Stomach (tissue), 9 donors: ENCODE data around the gene ABAT. TPM values are rescaled to one million over a fixed set of nuclear protein-coding genes. Genes with fewer than 3 reads are reported as not detected.
A peak's percentile ranks its signal among the peaks of the same experiment; 100 is the strongest.
"Not testable (repeated sequence)": the region's sequence is repeated elsewhere in the genome, so short reads cannot be mapped to it uniquely, and the experiment has no call there.

Source experiments
- DNase-seq, 2 donors: peaks; one replicate each; pipeline versions ENCODE4 v3.0.0 to v3.0.0-alpha.2; 2013 to 2019
- H3K27ac ChIP-seq, 5 donors: fragments of 200-600 bp in 4 of 5; sonication (generic) in 4 of 5; one replicate each; pipeline ENCODE4 v1.5.1; 2013 to 2019; ENCODE audit warnings: mild to moderate bottlenecking in 1 of 5, moderate library complexity in 1 of 5
- H3K27me3 ChIP-seq, 3 donors: fragments of 200-600 bp; sonication (generic); one replicate each; pipeline ENCODE4 v1.5.1; 2017 to 2019; ENCODE audit warnings: mixed run types in 1 of 3
- H3K36me3 ChIP-seq, 4 donors: fragments of 200-600 bp; sonication (generic); 1 replicate in 3 of 4; 2 replicates in 1 of 4; pipeline ENCODE4 v1.5.1; 2016 to 2019
- H3K4me1 ChIP-seq, 4 donors: fragments of 200-600 bp; sonication (generic); one replicate each; pipeline ENCODE4 v1.5.1; 2016 to 2019
- H3K4me3 ChIP-seq, 4 donors: fragments of 200-600 bp; sonication (generic) in 3 of 4; one replicate each; pipeline ENCODE4 v1.5.1; 2016 to 2019; ENCODE audit warnings: mild to moderate bottlenecking in 1 of 4
- H3K9me3 ChIP-seq, 4 donors: fragments of 200-600 bp; sonication (generic); one replicate each; pipeline ENCODE4 v1.5.1; 2016 to 2019
- CTCF ChIP-seq, 7 experiments: fragments of 450-650 bp in 4 of 7; fragments of 200-600 bp in 3 of 7; sonication (generic) in 3 of 7; IDR thresholded peaks; one replicate each; pipeline ENCODE4 v1.5.1; 2016 to 2019; ENCODE audit warnings: antibody characterized with exemption in 7 of 7, control low read depth in 2 of 7, mild to moderate bottlenecking in 1 of 7
- EP300 ChIP-seq: sonication (generic); formaldehyde crosslinking; IDR thresholded peaks from one replicate; pipeline ENCODE4 v1.6.1; 2017; ENCODE audit warnings: antibody characterized with exemption
- POLR2A ChIP-seq, 4 donors: fragments of 450-650 bp; IDR thresholded peaks; one replicate each; pipeline ENCODE4 v1.6.1; 2016; ENCODE audit warnings: antibody characterized with exemption in 4 of 4, control low read depth in 2 of 4, mild to moderate bottlenecking in 1 of 4, moderate library complexity in 1 of 4
- POLR2AphosphoS5 ChIP-seq, 3 donors: sonication (generic); formaldehyde crosslinking; IDR thresholded peaks; one replicate each; pipeline ENCODE4 v1.6.1; 2016; ENCODE audit warnings: antibody characterized with exemption in 3 of 3
- WGBS, 5 donors: extraction: QIAGEN DNeasy Blood & Tissue Kit in 3 of 5; methylation state at CpG; one replicate each; pipeline versions ENCODE4 v1.1.5 to v1.1.7; 2013 to 2018; 5-methylcytosine and 5-hydroxymethylcytosine counted together
- intact Hi-C: fragments of 100-400 bp; cut with DNase I; formaldehyde crosslinking; loops from one replicate; pipeline ENCODE4 v1.15.1; 2023; ENCODE audit warnings: low total_unique reads
- polyA plus RNA-seq, 3 donors: library from polyadenylated mRNA; stranded (reverse); fragments of 200-250 nt; gene quantifications; one replicate each; pipeline ENCODE4 v1.2.3, GENCODE V29; 2013
- total RNA-seq, 5 donors: library from RNA; depleted of rRNA; stranded (reverse); fragments of >200 nt; gene quantifications; one replicate each; pipeline versions ENCODE4 v1.1.0 to v1.2.3, GENCODE V29; 2014 to 2016
- donor health status: healthy with polysubstance abuse.
- donor health status: Bipolar disorder and iron deficiency.
- donor health status: healthy.

The ABAT gene
- total and polyA plus RNA-seq, 8 donors = 2.9 to 10.3 (median 5.3) TPM

- H3K9me3 ChIP-seq, DNase-seq, H3K4me3 ChIP-seq, H3K27me3 ChIP-seq, intact Hi-C loops, H3K4me1 ChIP-seq, H3K27ac ChIP-seq: not testable (repeated sequence)
- TF ChIP-seq CTCF (IDR thresholded peaks at IDR 0.05) = peak in 1 of 7 experiments; percentile 14
- H3K36me3 ChIP-seq = peaks cover 6 to 24% (median 23%) of the 10 kb centered on the region in 4 donors
- 48 to 64% (median 53%) methylated on average over 6 to 7 of the region's 7 CpGs for WGBS, 5 donors
Observed at GRCh38 chr16:8651958-8652357, 22.5 kb upstream of the ABAT start.

- WGBS, 5 donors = 66 to 100% (median 86%) methylated on average over 1 of the region's 1 CpG
- no peak for TF ChIP-seq POLR2A (IDR thresholded peaks at IDR 0.05)
- TF ChIP-seq POLR2AphosphoS5 (IDR thresholded peaks at IDR 0.05) = no peak
- peak in 2 of 7 experiments; percentile 27 to 41 for TF ChIP-seq CTCF (IDR thresholded peaks at IDR 0.05)
- no peak for TF ChIP-seq EP300
- no peaks in the 10 kb centered on the region for H3K9me3 ChIP-seq
- intact Hi-C loops = no loop called here
- no peak overlapping the region for H3K4me3 ChIP-seq
- no peaks in the 10 kb centered on the region for H3K4me1 ChIP-seq
- no peak overlapping the region for H3K27ac ChIP-seq
- H3K36me3 ChIP-seq = no peaks in the 10 kb centered on the region
- H3K27me3 ChIP-seq = no peaks in the 10 kb centered on the region
- peak; percentile 38 to 40 for DNase-seq
Observed at GRCh38 chr16:8655184-8655717, 19.2 kb upstream of the ABAT start.

- no peaks in the 10 kb centered on the region for H3K9me3 ChIP-seq
- TF ChIP-seq EP300 (no peak), POLR2A (IDR thresholded peaks at IDR 0.05) (no peak)
- H3K27me3 ChIP-seq = no peaks in the 10 kb centered on the region
- intact Hi-C loops = no loop called here
- WGBS, 5 donors = 48 to 56% (median 53%) methylated on average over 3 of the region's 3 CpGs
- no peak overlapping the region for H3K27ac ChIP-seq
- H3K36me3 ChIP-seq = no peaks in the 10 kb centered on the region
- H3K4me3 ChIP-seq = no peak overlapping the region
- H3K4me1 ChIP-seq = no peaks in the 10 kb centered on the region
- no peak for DNase-seq
Observed at GRCh38 chr16:8656376-8656775, 18.0 kb upstream of the ABAT start.

- H3K9me3 ChIP-seq = no peaks in the 10 kb centered on the region
- H3K27ac ChIP-seq = no peak overlapping the region
- intact Hi-C loops = loop anchor here (5.0 to 10.0 kb wide), 2 partner anchors 134 to 221 kb away; partner anchors contain the start of genes LITAFD, PMM2 and TMEM186
- TF ChIP-seq EP300 = no peak
- peak in 1 of 3 donors; percentile 51 for TF ChIP-seq POLR2AphosphoS5 (IDR thresholded peaks at IDR 0.05)
- peak in 5 of 7 experiments; percentile 15 to 77 (median 69) for TF ChIP-seq CTCF (IDR thresholded peaks at IDR 0.05)
- no peaks in the 10 kb centered on the region for H3K4me1 ChIP-seq
- peaks cover 3 to 23% (median 21%) of the 10 kb centered on the region in 4 donors for H3K36me3 ChIP-seq
- peak; percentile 82 to 89 for DNase-seq
- no peaks in the 10 kb centered on the region for H3K27me3 ChIP-seq
- H3K4me3 ChIP-seq = no peak overlapping the region
- 15 to 23% (median 15%) methylated on average over 7 to 13 of the region's 13 CpGs for WGBS, 5 donors
Observed at GRCh38 chr16:8660841-8661301, 13.5 kb upstream of the ABAT start.

GRCh38 chr16:8661703-8662102 is 12.7 kb upstream of the ABAT start:
- intact Hi-C loops = loop anchor here (5.0 to 10.0 kb wide), 2 partner anchors 133 to 221 kb away; partner anchors contain the start of genes LITAFD, PMM2 and TMEM186
- TF ChIP-seq POLR2AphosphoS5 (IDR thresholded peaks at IDR 0.05) (no peak), POLR2A (IDR thresholded peaks at IDR 0.05) (no peak), EP300 (no peak), CTCF (IDR thresholded peaks at IDR 0.05) (no peak)
- 71 to 88% (median 75%) methylated on average over 5 of the region's 5 CpGs for WGBS, 5 donors
- DNase-seq = no peak
- Histone ChIP-seq H3K4me1 (no peaks in the 10 kb centered on the region), H3K4me3 (no peak overlapping the region), H3K27ac (no peak overlapping the region), H3K9me3 (no peaks in the 10 kb centered on the region), H3K27me3 (no peaks in the 10 kb centered on the region), H3K36me3 (peaks cover 3 to 30% (median 24%) of the 10 kb centered on the region in 4 donors)
